ENCODE results near the gene HSPD1.
"Not testable (repeated sequence)": the region's sequence is repeated elsewhere in the genome, so short reads cannot be mapped to it uniquely, and the experiment has no call there.

The HSPD1 gene

GRCh38 chr2:197453914-197454398 is 45.7 kb downstream of the HSPD1 start:
- H3K4me1 ChIP-seq (ENCODE audit: control insufficient read depth, insufficient read depth, low read length) = no peaks in the 10 kb centered on the region
- no peaks in the 10 kb centered on the region for H3K9me3 ChIP-seq (ENCODE audit: control insufficient read depth, insufficient read depth, low read length)
- no peaks in the 10 kb centered on the region for H3K36me3 ChIP-seq (ENCODE audit: control insufficient read depth, insufficient read depth, low read length)
- H3K9ac ChIP-seq (ENCODE audit: low read depth, low read length) = peak overlapping the region; percentile 95
- H3K4me3 ChIP-seq (ENCODE audit: low read depth, low read length) = peak overlapping the region; percentile 99
- no peaks in the 10 kb centered on the region for H3K27me3 ChIP-seq (ENCODE audit: control insufficient read depth, insufficient read depth, low read length)

GRCh38 chr2:197453123-197453913 is 46.3 kb downstream of the HSPD1 start, which contains the start of gene COQ10B:
TSS of gene COQ10B (plus strand) at chr2:197453552. CDS start at chr2:197453561, 9 bp downstream.
- Histone ChIP-seq H3K27me3 (ENCODE audit: control insufficient read depth, insufficient read depth, low read length) (no peaks in the 10 kb centered on the region), H3K9ac (ENCODE audit: low read depth, low read length) (peak within 1 kb of the TSS; percentile 95)

GRCh38 chr2:197452754-197453122 is 46.9 kb downstream of the HSPD1 start:
- Histone ChIP-seq H3K4me1 (ENCODE audit: control insufficient read depth, insufficient read depth, low read length) (no peaks in the 10 kb centered on the region), H3K27me3 (ENCODE audit: control insufficient read depth, insufficient read depth, low read length) (no peaks in the 10 kb centered on the region), H3K4me3 (ENCODE audit: low read depth, low read length) (peak overlapping the region; percentile 61), H3K9ac (ENCODE audit: low read depth, low read length) (no peak overlapping the region), H3K9me3 (ENCODE audit: control insufficient read depth, insufficient read depth, low read length) (no peaks in the 10 kb centered on the region), H3K36me3 (ENCODE audit: control insufficient read depth, insufficient read depth, low read length) (no peaks in the 10 kb centered on the region)

More at GRCh38 chr2:197453123-197453913, 46.3 kb downstream of the HSPD1 start, which contains the start of gene COQ10B:
- Histone ChIP-seq H3K9me3 (ENCODE audit: control insufficient read depth, insufficient read depth, low read length) (no peaks in the 10 kb centered on the region), H3K36me3 (ENCODE audit: control insufficient read depth, insufficient read depth, low read length) (no peaks in the 10 kb centered on the region), H3K4me1 (ENCODE audit: control insufficient read depth, insufficient read depth, low read length) (no peaks in the 10 kb centered on the region), H3K4me3 (ENCODE audit: low read depth, low read length) (peak within 1 kb of the TSS; percentile 99)

GRCh38 chr2:197450935-197451358 is 48.7 kb downstream of the HSPD1 start:
- H3K9me3 ChIP-seq (ENCODE audit: control insufficient read depth, insufficient read depth, low read length); H3K4me3 ChIP-seq (ENCODE audit: low read depth, low read length); H3K4me1 ChIP-seq (ENCODE audit: control insufficient read depth, insufficient read depth, low read length); H3K9ac ChIP-seq (ENCODE audit: low read depth, low read length); H3K27me3 ChIP-seq (ENCODE audit: control insufficient read depth, insufficient read depth, low read length); H3K36me3 ChIP-seq (ENCODE audit: control insufficient read depth, insufficient read depth, low read length): not testable (repeated sequence)

- no peaks in the 10 kb centered on the region for H3K27me3 ChIP-seq (ENCODE audit: control insufficient read depth, insufficient read depth, low read length)
- no peaks in the 10 kb centered on the region for H3K9me3 ChIP-seq (ENCODE audit: control insufficient read depth, insufficient read depth, low read length)
- no peaks in the 10 kb centered on the region for H3K4me1 ChIP-seq (ENCODE audit: control insufficient read depth, insufficient read depth, low read length)
- H3K4me3 ChIP-seq (ENCODE audit: low read depth, low read length) = no peak overlapping the region
- H3K36me3 ChIP-seq (ENCODE audit: control insufficient read depth, insufficient read depth, low read length) = no peaks in the 10 kb centered on the region
- H3K9ac ChIP-seq (ENCODE audit: low read depth, low read length) = no peak overlapping the region
Observed at GRCh38 chr2:197450465-197450864, 49.2 kb downstream of the HSPD1 start.

GRCh38 chr2:197446844-197447243 is 52.8 kb downstream of the HSPD1 start:
- no peaks in the 10 kb centered on the region for H3K4me1 ChIP-seq (ENCODE audit: control insufficient read depth, insufficient read depth, low read length)
- no peaks in the 10 kb centered on the region for H3K36me3 ChIP-seq (ENCODE audit: control insufficient read depth, insufficient read depth, low read length)
- no peaks in the 10 kb centered on the region for H3K9me3 ChIP-seq (ENCODE audit: control insufficient read depth, insufficient read depth, low read length)
- H3K4me3 ChIP-seq (ENCODE audit: low read depth, low read length) = no peak overlapping the region
- no peaks in the 10 kb centered on the region for H3K27me3 ChIP-seq (ENCODE audit: control insufficient read depth, insufficient read depth, low read length)
- no peak overlapping the region for H3K9ac ChIP-seq (ENCODE audit: low read depth, low read length)

- Histone ChIP-seq H3K9ac (ENCODE audit: low read depth, low read length) (no peak overlapping the region), H3K27me3 (ENCODE audit: control insufficient read depth, insufficient read depth, low read length) (no peaks in the 10 kb centered on the region), H3K4me1 (ENCODE audit: control insufficient read depth, insufficient read depth, low read length) (no peaks in the 10 kb centered on the region), H3K36me3 (ENCODE audit: control insufficient read depth, insufficient read depth, low read length) (no peaks in the 10 kb centered on the region), H3K4me3 (ENCODE audit: low read depth, low read length) (no peak overlapping the region), H3K9me3 (ENCODE audit: control insufficient read depth, insufficient read depth, low read length) (no peaks in the 10 kb centered on the region)
Observed at GRCh38 chr2:197445746-197446145, 53.9 kb downstream of the HSPD1 start.

GRCh38 chr2:197442857-197443256 is 56.8 kb downstream of the HSPD1 start:
- H3K27me3 ChIP-seq (ENCODE audit: control insufficient read depth, insufficient read depth, low read length) = no peaks in the 10 kb centered on the region
- no peak overlapping the region for H3K4me3 ChIP-seq (ENCODE audit: low read depth, low read length)
- no peaks in the 10 kb centered on the region for H3K9me3 ChIP-seq (ENCODE audit: control insufficient read depth, insufficient read depth, low read length)
- no peak overlapping the region for H3K9ac ChIP-seq (ENCODE audit: low read depth, low read length)
- H3K4me1 ChIP-seq (ENCODE audit: control insufficient read depth, insufficient read depth, low read length) = no peaks in the 10 kb centered on the region
- no peaks in the 10 kb centered on the region for H3K36me3 ChIP-seq (ENCODE audit: control insufficient read depth, insufficient read depth, low read length)

GRCh38 chr2:197437380-197437779 is 62.3 kb downstream of the HSPD1 start:
- Histone ChIP-seq H3K4me1 (ENCODE audit: control insufficient read depth, insufficient read depth, low read length) (peaks cover 3% of the 10 kb centered on the region), H3K9me3 (ENCODE audit: control insufficient read depth, insufficient read depth, low read length) (no peaks in the 10 kb centered on the region), H3K36me3 (ENCODE audit: control insufficient read depth, insufficient read depth, low read length) (no peaks in the 10 kb centered on the region), H3K4me3 (ENCODE audit: low read depth, low read length) (no peak overlapping the region), H3K27me3 (ENCODE audit: control insufficient read depth, insufficient read depth, low read length) (no peaks in the 10 kb centered on the region), H3K9ac (ENCODE audit: low read depth, low read length) (no peak overlapping the region)

All from iPS-15b (cell line).